ENCODE data around the gene GJE1. TPM values are rescaled to one million over a fixed set of nuclear protein-coding genes. Genes with fewer than 3 reads are reported as not detected.

Gene GJE1
- total and polyA plus RNA-seq, 4 donors, result not detected

DNA sequence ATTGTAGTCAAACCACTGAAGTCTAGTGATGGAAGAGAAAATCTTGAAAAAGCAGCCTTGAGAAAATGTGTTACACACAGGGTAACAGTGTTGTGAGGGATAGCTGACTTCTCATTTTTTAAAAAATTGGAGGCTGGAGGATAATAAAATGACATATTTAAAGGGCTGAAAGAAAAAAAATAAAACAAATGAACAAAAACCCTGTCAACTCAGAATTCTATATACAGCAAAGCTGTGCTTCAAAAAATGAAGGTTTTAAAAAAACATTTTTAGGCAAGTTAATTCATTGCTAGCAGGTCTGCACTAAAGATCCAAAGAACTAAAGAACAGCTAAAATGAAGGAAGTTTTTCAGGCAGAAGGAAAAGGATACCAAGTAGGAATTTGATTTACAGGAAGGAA is 45.4 kb downstream of the GJE1 start:
- Histone ChIP-seq H3K9me3 (ENCODE audit: control insufficient read depth in 4 of 4, insufficient read depth in 3 of 4, low read length in 3 of 4) (peaks cover 0 to 8% (median 2%) of the 10 kb centered on the region in 4 donors), H3K36me3 (ENCODE audit: control insufficient read depth in 4 of 4, insufficient read depth in 4 of 4, low read length in 4 of 4) (peaks cover 0 to 17% (median 9%) of the 10 kb centered on the region in 4 donors), H3K9ac (ENCODE audit: insufficient read depth in 1 of 2, low read length in 2 of 2) (no peak overlapping the region), H3K4me3 (no peak overlapping the region), H3K4me1 (ENCODE audit: control insufficient read depth in 5 of 5, insufficient read depth in 5 of 5, low read length in 5 of 5) (no peaks in the 10 kb centered on the region), H3K27ac (ENCODE audit: low read depth in 1 of 2, low read length in 1 of 2) (no peak overlapping the region), H3K27me3 (ENCODE audit: control insufficient read depth in 3 of 3, insufficient read depth in 3 of 3, low read length in 2 of 3) (no peaks in the 10 kb centered on the region)
- DNase-seq (no peak), ATAC-seq (ENCODE audit: insufficient read depth, low FRiP score) (no peak)
- TF ChIP-seq CTCF (IDR thresholded peaks at IDR 0.05; ENCODE audit: control extremely low read depth, extremely low read depth), result no peak

DNA sequence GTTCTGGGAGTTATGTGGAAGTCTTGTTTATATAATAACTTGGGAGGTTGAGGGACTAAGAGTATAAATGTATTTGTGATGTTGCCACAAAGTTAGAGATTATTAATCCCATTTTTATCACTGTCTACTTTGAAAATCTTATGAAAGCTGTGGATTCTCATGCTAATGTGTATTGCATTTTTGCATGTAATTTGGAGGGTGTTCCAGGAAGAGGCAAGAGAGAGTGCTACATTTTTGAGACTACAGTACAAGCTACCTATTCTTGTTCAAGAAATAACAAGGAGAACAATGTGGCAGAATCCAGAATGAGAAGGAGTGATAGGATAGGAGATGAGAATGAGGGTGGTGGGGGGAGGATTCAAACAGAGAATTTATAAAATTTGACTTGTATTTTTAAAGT is 49.3 kb downstream of the GJE1 start:
- Histone ChIP-seq H3K27me3 (ENCODE audit: control insufficient read depth in 3 of 3, insufficient read depth in 3 of 3, low read length in 2 of 3) (no peaks in the 10 kb centered on the region), H3K27ac (ENCODE audit: low read depth in 1 of 2, low read length in 1 of 2) (no peak overlapping the region), H3K4me3 (no peak overlapping the region), H3K9ac (ENCODE audit: insufficient read depth in 1 of 2, low read length in 2 of 2) (no peak overlapping the region), H3K4me1 (ENCODE audit: control insufficient read depth in 5 of 5, insufficient read depth in 5 of 5, low read length in 5 of 5) (peaks cover 0 to 9% (median 0%) of the 10 kb centered on the region in 5 donors), H3K9me3 (ENCODE audit: control insufficient read depth in 4 of 4, insufficient read depth in 3 of 4, low read length in 3 of 4) (peaks cover 0 to 8% (median 2%) of the 10 kb centered on the region in 4 donors), H3K36me3 (ENCODE audit: control insufficient read depth in 4 of 4, insufficient read depth in 4 of 4, low read length in 4 of 4) (peaks cover 0 to 18% (median 4%) of the 10 kb centered on the region in 4 donors)
- no peak for DNase-seq
- TF ChIP-seq CTCF (IDR thresholded peaks at IDR 0.05; ENCODE audit: control extremely low read depth, extremely low read depth), result no peak
- ATAC-seq (ENCODE audit: insufficient read depth, low FRiP score), result no peak

DNA sequence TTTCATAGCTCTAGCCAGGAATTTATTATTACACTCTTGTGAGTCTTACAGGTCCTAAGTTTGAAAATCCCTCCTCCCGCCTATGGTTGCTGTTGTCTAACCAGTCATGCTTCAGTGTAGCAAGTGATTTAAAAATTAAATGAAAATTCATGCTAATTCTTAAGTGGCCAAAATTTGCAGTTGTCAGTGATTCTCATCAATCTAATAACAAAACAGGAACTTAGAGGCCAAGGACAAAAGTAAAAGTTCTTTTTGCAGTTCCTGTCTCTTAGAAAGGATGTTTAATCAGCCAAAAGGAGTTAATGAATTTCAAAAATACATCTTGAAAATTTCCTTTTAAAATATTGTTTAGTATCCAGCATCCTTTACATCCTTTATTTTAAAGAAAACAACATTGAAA is 50.6 kb downstream of the GJE1 start:
- no peak for DNase-seq
- TF ChIP-seq CTCF (IDR thresholded peaks at IDR 0.05; ENCODE audit: control extremely low read depth, extremely low read depth), result no peak
- ATAC-seq (ENCODE audit: insufficient read depth, low FRiP score), result no peak
- no peak overlapping the region for H3K9ac ChIP-seq (ENCODE audit: insufficient read depth in 1 of 2, low read length in 2 of 2)
- no peaks in the 10 kb centered on the region for H3K27me3 ChIP-seq (ENCODE audit: control insufficient read depth in 3 of 3, insufficient read depth in 3 of 3, low read length in 2 of 3)
- H3K36me3 ChIP-seq (ENCODE audit: control insufficient read depth in 4 of 4, insufficient read depth in 4 of 4, low read length in 4 of 4), result peaks cover 0 to 5% (median 0%) of the 10 kb centered on the region in 4 donors
- peaks cover 0 to 9% (median 5%) of the 10 kb centered on the region in 5 donors for H3K4me1 ChIP-seq (ENCODE audit: control insufficient read depth in 5 of 5, insufficient read depth in 5 of 5, low read length in 5 of 5)
- H3K27ac ChIP-seq (ENCODE audit: low read depth in 1 of 2, low read length in 1 of 2), result no peak overlapping the region
- peaks cover 0 to 2% (median 0%) of the 10 kb centered on the region in 4 donors for H3K9me3 ChIP-seq (ENCODE audit: control insufficient read depth in 4 of 4, insufficient read depth in 3 of 4, low read length in 3 of 4)
- H3K4me3 ChIP-seq, result no peak overlapping the region
- 92 to 97% methylated on average over 1 of the region's 1 CpG for WGBS, 2 donors

GRCh38 chr6:142184307-142184706 is 51.6 kb downstream of the GJE1 start:
- 70 to 71% methylated on average over 2 of the region's 2 CpGs for WGBS, 2 donors
- Histone ChIP-seq H3K36me3 (ENCODE audit: control insufficient read depth in 4 of 4, insufficient read depth in 4 of 4, low read length in 4 of 4) (peaks cover 0 to 5% (median 0%) of the 10 kb centered on the region in 4 donors), H3K4me1 (ENCODE audit: control insufficient read depth in 5 of 5, insufficient read depth in 5 of 5, low read length in 5 of 5) (peaks cover 0 to 9% (median 6%) of the 10 kb centered on the region in 5 donors), H3K4me3 (no peak overlapping the region), H3K27ac (ENCODE audit: low read depth in 1 of 2, low read length in 1 of 2) (no peak overlapping the region), H3K27me3 (ENCODE audit: control insufficient read depth in 3 of 3, insufficient read depth in 3 of 3, low read length in 2 of 3) (no peaks in the 10 kb centered on the region), H3K9ac (ENCODE audit: insufficient read depth in 1 of 2, low read length in 2 of 2) (no peak overlapping the region), H3K9me3 (ENCODE audit: control insufficient read depth in 4 of 4, insufficient read depth in 3 of 4, low read length in 3 of 4) (no peaks in the 10 kb centered on the region)
- peak; percentile 75 for ATAC-seq (ENCODE audit: insufficient read depth, low FRiP score)
- DNase-seq, result no peak
- TF ChIP-seq CTCF (IDR thresholded peaks at IDR 0.05; ENCODE audit: control extremely low read depth, extremely low read depth), result no peak

Data from lung (tissue), 12 donors.